Gastroesophageal sphincter (tissue), 3 donors: ENCODE measurements around the gene PKHD1.

Experiments used
- POLR2A ChIP-seq, 2 donors: fragments of 450-650 bp; IDR thresholded peaks; one replicate each; pipeline ENCODE4 v1.6.1; 2017; ENCODE audit warnings: antibody characterized with exemption in 2 of 2, mild to moderate bottlenecking in 2 of 2, moderate library complexity in 1 of 2
- TF ChIP-seq, protein P1 (sequence below), 4 experiments: fragments of 200-600 bp in 2 of 4; fragments of 450-650 bp in 2 of 4; sonication (generic) in 1 of 4; IDR thresholded peaks; one replicate each; pipeline ENCODE4 v1.5.1; 2017 to 2019; ENCODE audit warnings: antibody characterized with exemption in 4 of 4, mild to moderate bottlenecking in 2 of 4, moderate library complexity in 2 of 4

DNA sequence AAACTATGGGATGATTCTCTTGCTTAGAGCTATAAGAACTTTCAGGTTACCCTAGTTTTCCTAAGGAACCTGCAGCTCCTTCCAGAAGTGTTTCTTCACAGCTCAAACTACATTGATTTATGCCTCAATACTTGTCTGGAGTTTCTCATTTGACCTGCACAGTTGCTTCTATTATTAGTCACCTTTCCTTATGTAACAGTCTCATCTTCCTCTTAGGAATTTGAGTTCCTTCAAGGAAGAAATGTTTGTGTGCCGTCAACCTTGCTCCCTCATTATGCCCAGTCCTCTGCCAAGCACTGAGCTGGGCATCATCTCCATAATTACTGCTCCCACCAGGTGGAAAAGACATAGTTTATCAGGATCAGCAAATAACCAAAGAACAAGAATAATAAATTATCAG, 466.4 kb downstream of the PKHD1 start:
- TF ChIP-seq, protein P1, sequence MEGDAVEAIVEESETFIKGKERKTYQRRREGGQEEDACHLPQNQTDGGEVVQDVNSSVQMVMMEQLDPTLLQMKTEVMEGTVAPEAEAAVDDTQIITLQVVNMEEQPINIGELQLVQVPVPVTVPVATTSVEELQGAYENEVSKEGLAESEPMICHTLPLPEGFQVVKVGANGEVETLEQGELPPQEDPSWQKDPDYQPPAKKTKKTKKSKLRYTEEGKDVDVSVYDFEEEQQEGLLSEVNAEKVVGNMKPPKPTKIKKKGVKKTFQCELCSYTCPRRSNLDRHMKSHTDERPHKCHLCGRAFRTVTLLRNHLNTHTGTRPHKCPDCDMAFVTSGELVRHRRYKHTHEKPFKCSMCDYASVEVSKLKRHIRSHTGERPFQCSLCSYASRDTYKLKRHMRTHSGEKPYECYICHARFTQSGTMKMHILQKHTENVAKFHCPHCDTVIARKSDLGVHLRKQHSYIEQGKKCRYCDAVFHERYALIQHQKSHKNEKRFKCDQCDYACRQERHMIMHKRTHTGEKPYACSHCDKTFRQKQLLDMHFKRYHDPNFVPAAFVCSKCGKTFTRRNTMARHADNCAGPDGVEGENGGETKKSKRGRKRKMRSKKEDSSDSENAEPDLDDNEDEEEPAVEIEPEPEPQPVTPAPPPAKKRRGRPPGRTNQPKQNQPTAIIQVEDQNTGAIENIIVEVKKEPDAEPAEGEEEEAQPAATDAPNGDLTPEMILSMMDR (IDR thresholded peaks at IDR 0.05) = no peak
- TF ChIP-seq POLR2A (IDR thresholded peaks at IDR 0.05) = no peak
